Measurements from ENCODE around the gene USH2A. TPM values are rescaled to one million over a fixed set of nuclear protein-coding genes. Genes with fewer than 3 reads are reported as not detected.
"Not testable (repeated sequence)": the region's sequence is repeated elsewhere in the genome, so short reads cannot be mapped to it uniquely, and the experiment has no call there.

USH2A gene
- total and polyA plus RNA-seq, 4 donors, result 0.09 to 0.39 (median 0.15) TPM

GRCh38 chr1:216032961-216033614, 390.2 kb downstream of the USH2A start:
- Histone ChIP-seq H3K9me3 (ENCODE audit: control insufficient read depth, insufficient read depth, low read length) (no peaks in the 10 kb centered on the region), H3K4me1 (ENCODE audit: control insufficient read depth, insufficient read depth, low read length) (no peaks in the 10 kb centered on the region), H3K27me3 (ENCODE audit: control insufficient read depth, insufficient read depth, low read length) (no peaks in the 10 kb centered on the region), H3K4me3 (ENCODE audit: low read depth, low read length) (no peak overlapping the region), H3K36me3 (ENCODE audit: control insufficient read depth, insufficient read depth, low read length) (no peaks in the 10 kb centered on the region), H3K27ac (ENCODE audit: low read depth, low read length) (no peak overlapping the region)
- DNase-seq (ENCODE audit: low read depth in 4 of 6, low spot score in 6 of 6), result no peak

GRCh38 chr1:216032284-216032683, 391.0 kb downstream of the USH2A start:
- WGBS (ENCODE audit: insufficient coverage), result no CpG with 5 or more reads among the region's 1 CpG
- H3K9me3 ChIP-seq (ENCODE audit: control insufficient read depth, insufficient read depth, low read length), result no peaks in the 10 kb centered on the region
- no peak overlapping the region for H3K27ac ChIP-seq (ENCODE audit: low read depth, low read length)

GRCh38 chr1:216028631-216029030, 394.6 kb downstream of the USH2A start:
- no peaks in the 10 kb centered on the region for H3K9me3 ChIP-seq (ENCODE audit: control insufficient read depth, insufficient read depth, low read length)
- H3K4me1 ChIP-seq (ENCODE audit: control insufficient read depth, insufficient read depth, low read length), result no peaks in the 10 kb centered on the region
- WGBS (ENCODE audit: insufficient coverage), result no CpG with 5 or more reads among the region's 1 CpG
- H3K27me3 ChIP-seq (ENCODE audit: control insufficient read depth, insufficient read depth, low read length), result no peaks in the 10 kb centered on the region
- no peak overlapping the region for H3K4me3 ChIP-seq (ENCODE audit: low read depth, low read length)
- DNase-seq (ENCODE audit: low read depth in 4 of 6, low spot score in 6 of 6), result no peak
- H3K36me3 ChIP-seq (ENCODE audit: control insufficient read depth, insufficient read depth, low read length), result no peaks in the 10 kb centered on the region
- no peak overlapping the region for H3K27ac ChIP-seq (ENCODE audit: low read depth, low read length)

More at GRCh38 chr1:216032284-216032683, 391.0 kb downstream of the USH2A start:
- H3K36me3 ChIP-seq (ENCODE audit: control insufficient read depth, insufficient read depth, low read length), result no peaks in the 10 kb centered on the region
- no peaks in the 10 kb centered on the region for H3K27me3 ChIP-seq (ENCODE audit: control insufficient read depth, insufficient read depth, low read length)
- no peak for DNase-seq (ENCODE audit: low read depth in 4 of 6, low spot score in 6 of 6)
- no peaks in the 10 kb centered on the region for H3K4me1 ChIP-seq (ENCODE audit: control insufficient read depth, insufficient read depth, low read length)
- no peak overlapping the region for H3K4me3 ChIP-seq (ENCODE audit: low read depth, low read length)

GRCh38 chr1:216024546-216024945, 398.7 kb downstream of the USH2A start:
- no peaks in the 10 kb centered on the region for H3K36me3 ChIP-seq (ENCODE audit: control insufficient read depth, insufficient read depth, low read length)
- no peak for DNase-seq (ENCODE audit: low read depth in 4 of 6, low spot score in 6 of 6)
- H3K27ac ChIP-seq (ENCODE audit: low read depth, low read length), result no peak overlapping the region
- WGBS (ENCODE audit: insufficient coverage), result no CpG with 5 or more reads among the region's 2 CpGs
- no peak overlapping the region for H3K4me3 ChIP-seq (ENCODE audit: low read depth, low read length)
- H3K4me1 ChIP-seq (ENCODE audit: control insufficient read depth, insufficient read depth, low read length), result no peaks in the 10 kb centered on the region
- H3K27me3 ChIP-seq (ENCODE audit: control insufficient read depth, insufficient read depth, low read length), result no peaks in the 10 kb centered on the region
- no peaks in the 10 kb centered on the region for H3K9me3 ChIP-seq (ENCODE audit: control insufficient read depth, insufficient read depth, low read length)

- Histone ChIP-seq H3K27ac (ENCODE audit: low read depth, low read length) (no peak overlapping the region), H3K9me3 (ENCODE audit: control insufficient read depth, insufficient read depth, low read length) (no peaks in the 10 kb centered on the region), H3K4me1 (ENCODE audit: control insufficient read depth, insufficient read depth, low read length) (no peaks in the 10 kb centered on the region), H3K27me3 (ENCODE audit: control insufficient read depth, insufficient read depth, low read length) (no peaks in the 10 kb centered on the region), H3K36me3 (ENCODE audit: control insufficient read depth, insufficient read depth, low read length) (no peaks in the 10 kb centered on the region), H3K4me3 (ENCODE audit: low read depth, low read length) (no peak overlapping the region)
- DNase-seq (ENCODE audit: low read depth in 4 of 6, low spot score in 6 of 6), result no peak
- WGBS (ENCODE audit: insufficient coverage), result 83% methylated on average over 2 of the region's 3 CpGs
These were observed 402.4 kb downstream of the USH2A start for GRCh38 chr1:216020743-216021345.

GRCh38 chr1:216015116-216015515, 408.1 kb downstream of the USH2A start:
- no peaks in the 10 kb centered on the region for H3K4me1 ChIP-seq (ENCODE audit: control insufficient read depth, insufficient read depth, low read length)
- no peaks in the 10 kb centered on the region for H3K27me3 ChIP-seq (ENCODE audit: control insufficient read depth, insufficient read depth, low read length)
- WGBS (ENCODE audit: insufficient coverage), result 90% methylated on average over 3 of the region's 3 CpGs
- H3K27ac ChIP-seq (ENCODE audit: low read depth, low read length), result no peak overlapping the region
- H3K9me3 ChIP-seq (ENCODE audit: control insufficient read depth, insufficient read depth, low read length), result no peaks in the 10 kb centered on the region
- DNase-seq (ENCODE audit: low read depth in 4 of 6, low spot score in 6 of 6), result no peak
- H3K36me3 ChIP-seq (ENCODE audit: control insufficient read depth, insufficient read depth, low read length), result no peaks in the 10 kb centered on the region
- H3K4me3 ChIP-seq (ENCODE audit: low read depth, low read length), result no peak overlapping the region

GRCh38 chr1:216014086-216014485, 409.2 kb downstream of the USH2A start:
- DNase-seq (ENCODE audit: low read depth in 4 of 6, low spot score in 6 of 6), result no peak
- no peaks in the 10 kb centered on the region for H3K9me3 ChIP-seq (ENCODE audit: control insufficient read depth, insufficient read depth, low read length)
- no peak overlapping the region for H3K27ac ChIP-seq (ENCODE audit: low read depth, low read length)
- H3K36me3 ChIP-seq (ENCODE audit: control insufficient read depth, insufficient read depth, low read length), result no peaks in the 10 kb centered on the region
- H3K4me1 ChIP-seq (ENCODE audit: control insufficient read depth, insufficient read depth, low read length), result no peaks in the 10 kb centered on the region
- no peak overlapping the region for H3K4me3 ChIP-seq (ENCODE audit: low read depth, low read length)
- no peaks in the 10 kb centered on the region for H3K27me3 ChIP-seq (ENCODE audit: control insufficient read depth, insufficient read depth, low read length)
- 30% methylated on average over 2 of the region's 2 CpGs for WGBS (ENCODE audit: insufficient coverage)

- H3K36me3 ChIP-seq (ENCODE audit: control insufficient read depth, insufficient read depth, low read length); DNase-seq (ENCODE audit: low read depth in 4 of 6, low spot score in 6 of 6); H3K4me1 ChIP-seq (ENCODE audit: control insufficient read depth, insufficient read depth, low read length); H3K4me3 ChIP-seq (ENCODE audit: low read depth, low read length); H3K27me3 ChIP-seq (ENCODE audit: control insufficient read depth, insufficient read depth, low read length); H3K9me3 ChIP-seq (ENCODE audit: control insufficient read depth, insufficient read depth, low read length); H3K27ac ChIP-seq (ENCODE audit: low read depth, low read length): not testable (repeated sequence)
- WGBS (ENCODE audit: insufficient coverage), result 95% methylated on average over 5 of the region's 10 CpGs
These were observed 413.8 kb downstream of the USH2A start for GRCh38 chr1:216009456-216009855.

GRCh38 chr1:216005916-216006315, 417.3 kb downstream of the USH2A start:
- Histone ChIP-seq H3K27me3 (ENCODE audit: control insufficient read depth, insufficient read depth, low read length) (no peaks in the 10 kb centered on the region), H3K9me3 (ENCODE audit: control insufficient read depth, insufficient read depth, low read length) (no peaks in the 10 kb centered on the region), H3K4me1 (ENCODE audit: control insufficient read depth, insufficient read depth, low read length) (no peaks in the 10 kb centered on the region), H3K36me3 (ENCODE audit: control insufficient read depth, insufficient read depth, low read length) (no peaks in the 10 kb centered on the region), H3K27ac (ENCODE audit: low read depth, low read length) (no peak overlapping the region), H3K4me3 (ENCODE audit: low read depth, low read length) (no peak overlapping the region)
- no peak for DNase-seq (ENCODE audit: low read depth in 4 of 6, low spot score in 6 of 6)
- 100% methylated on average over 2 of the region's 2 CpGs for WGBS (ENCODE audit: insufficient coverage)

- peak; percentile 15 to 90 (median 36) for DNase-seq (ENCODE audit: low read depth in 4 of 6, low spot score in 6 of 6)
- Histone ChIP-seq H3K27ac (ENCODE audit: low read depth, low read length) (no peak overlapping the region), H3K4me1 (ENCODE audit: control insufficient read depth, insufficient read depth, low read length) (no peaks in the 10 kb centered on the region), H3K9me3 (ENCODE audit: control insufficient read depth, insufficient read depth, low read length) (no peaks in the 10 kb centered on the region), H3K4me3 (ENCODE audit: low read depth, low read length) (no peak overlapping the region), H3K27me3 (ENCODE audit: control insufficient read depth, insufficient read depth, low read length) (no peaks in the 10 kb centered on the region), H3K36me3 (ENCODE audit: control insufficient read depth, insufficient read depth, low read length) (no peaks in the 10 kb centered on the region)
- WGBS (ENCODE audit: insufficient coverage), result 7% methylated on average over 2 of the region's 3 CpGs
These were observed 430.6 kb downstream of the USH2A start for GRCh38 chr1:215992620-215993019.
